ENCODE data around the gene HNF1B. TPM values are rescaled to one million over a fixed set of nuclear protein-coding genes. Genes with fewer than 3 reads are reported as not detected.
A peak's percentile ranks its signal among the peaks of the same experiment; 100 is the strongest.

Gene HNF1B
- total and polyA plus RNA-seq, 3 experiments from 2014 or later = 0.22 to 0.73 TPM; not detected in 1

GRCh38 chr17:37667039-37667438, 77.8 kb downstream of the HNF1B start:
- H3K36me3 Mint-ChIP-seq = no peaks in the 10 kb centered on the region

GRCh38 chr17:37664214-37664613, 80.6 kb downstream of the HNF1B start:
- Histone ChIP-seq H3K36me3 (ENCODE audit: insufficient read depth, low read length) (no peaks in the 10 kb centered on the region), H3K4me1 (ENCODE audit: insufficient read depth, low read length) (no peaks in the 10 kb centered on the region), H3K27me3 (ENCODE audit: insufficient read depth, low read length, poor library complexity, severe bottlenecking) (peaks cover 3% of the 10 kb centered on the region), H3K27ac (ENCODE audit: low read depth, low read length) (no peak overlapping the region), H3K9me3 (ENCODE audit: low read length) (no peaks in the 10 kb centered on the region), H3K4me3 (ENCODE audit: low read length) (no peak overlapping the region)
- H3K36me3 Mint-ChIP-seq = no peaks in the 10 kb centered on the region
- no peak overlapping the region for H3K4me3 Mint-ChIP-seq
- DNase-seq = no peak
- H3K27me3 Mint-ChIP-seq = peaks cover 7 to 9% of the 10 kb centered on the region in 2 donors
- no peak overlapping the region for H3K27ac Mint-ChIP-seq
- H3K4me1 Mint-ChIP-seq = no peaks in the 10 kb centered on the region
- no peaks in the 10 kb centered on the region for H3K9me3 Mint-ChIP-seq
- CTCF ChIA-PET = no interaction called here
- POLR2A ChIA-PET = no interaction called here

More at GRCh38 chr17:37667039-37667438, 77.8 kb downstream of the HNF1B start:
- Histone ChIP-seq H3K27ac (ENCODE audit: low read depth, low read length) (no peak overlapping the region), H3K9me3 (ENCODE audit: low read length) (no peaks in the 10 kb centered on the region), H3K27me3 (ENCODE audit: insufficient read depth, low read length, poor library complexity, severe bottlenecking) (peaks cover 3% of the 10 kb centered on the region), H3K4me1 (ENCODE audit: insufficient read depth, low read length) (no peaks in the 10 kb centered on the region), H3K36me3 (ENCODE audit: insufficient read depth, low read length) (no peaks in the 10 kb centered on the region), H3K4me3 (ENCODE audit: low read length) (no peak overlapping the region)
- Mint-ChIP-seq H3K27ac (peak overlapping the region in 1 of 8 donors; percentile 65), H3K4me3 (no peak overlapping the region), H3K27me3 (peaks cover 0 to 7% of the 10 kb centered on the region in 2 donors), H3K9me3 (no peaks in the 10 kb centered on the region), H3K4me1 (no peaks in the 10 kb centered on the region)
- CTCF ChIA-PET = no interaction called here
- POLR2A ChIA-PET = no interaction called here
- no peak for DNase-seq

- H3K27ac ChIP-seq (ENCODE audit: low read depth, low read length) = no peak overlapping the region
- peaks cover 7 to 9% of the 10 kb centered on the region in 2 donors for H3K27me3 Mint-ChIP-seq
- POLR2A ChIA-PET = no interaction called here
- H3K4me1 Mint-ChIP-seq = no peaks in the 10 kb centered on the region
- H3K27ac Mint-ChIP-seq = no peak overlapping the region
- CTCF ChIA-PET = no interaction called here
- H3K9me3 Mint-ChIP-seq = no peaks in the 10 kb centered on the region
- DNase-seq = no peak
- H3K36me3 Mint-ChIP-seq = no peaks in the 10 kb centered on the region
- peaks cover 3% of the 10 kb centered on the region for H3K27me3 ChIP-seq (ENCODE audit: insufficient read depth, low read length, poor library complexity, severe bottlenecking)
- no peaks in the 10 kb centered on the region for H3K9me3 ChIP-seq (ENCODE audit: low read length)
- H3K4me3 Mint-ChIP-seq = no peak overlapping the region
- no peak overlapping the region for H3K4me3 ChIP-seq (ENCODE audit: low read length)
- H3K4me1 ChIP-seq (ENCODE audit: insufficient read depth, low read length) = no peaks in the 10 kb centered on the region
- no peaks in the 10 kb centered on the region for H3K36me3 ChIP-seq (ENCODE audit: insufficient read depth, low read length)
These were observed 82.5 kb downstream of the HNF1B start for GRCh38 chr17:37662353-37662752.

DNA sequence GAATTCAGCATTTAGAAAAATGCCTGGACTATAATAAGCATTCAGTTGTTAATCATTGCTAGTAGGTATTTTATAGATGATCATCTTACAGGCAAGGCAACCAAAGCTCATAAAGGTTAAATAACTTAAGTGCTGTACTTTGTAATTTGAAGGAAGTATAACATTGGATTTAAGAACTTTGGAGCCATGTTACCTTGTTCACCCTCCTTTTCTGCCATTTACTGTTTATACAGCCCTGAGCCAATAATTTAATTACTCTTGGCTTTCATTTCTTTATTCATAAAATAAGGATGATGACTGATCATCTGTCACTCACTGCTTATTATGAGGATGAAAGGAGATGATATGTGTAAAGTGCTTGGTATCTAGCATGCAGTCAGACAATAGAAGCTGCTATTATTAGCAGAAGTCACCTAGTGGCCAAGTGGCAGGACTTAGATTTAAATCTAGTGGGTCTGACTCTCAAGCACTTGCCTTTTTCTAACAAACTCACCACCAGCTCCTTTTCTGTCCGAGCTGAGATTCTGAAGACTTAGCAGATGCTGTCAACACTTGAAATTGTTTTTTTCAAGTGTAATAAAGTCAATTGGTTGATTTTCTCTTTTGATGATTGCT, 83.4 kb downstream of the HNF1B start:
- Mint-ChIP-seq H3K4me1 (no peaks in the 10 kb centered on the region), H3K36me3 (no peaks in the 10 kb centered on the region), H3K4me3 (no peak overlapping the region), H3K9me3 (no peaks in the 10 kb centered on the region), H3K27me3 (peaks cover 7 to 9% of the 10 kb centered on the region in 2 donors), H3K27ac (no peak overlapping the region)
- Histone ChIP-seq H3K9me3 (ENCODE audit: low read length) (no peaks in the 10 kb centered on the region), H3K27ac (ENCODE audit: low read depth, low read length) (no peak overlapping the region), H3K36me3 (ENCODE audit: insufficient read depth, low read length) (no peaks in the 10 kb centered on the region), H3K4me3 (ENCODE audit: low read length) (no peak overlapping the region), H3K4me1 (ENCODE audit: insufficient read depth, low read length) (no peaks in the 10 kb centered on the region), H3K27me3 (ENCODE audit: insufficient read depth, low read length, poor library complexity, severe bottlenecking) (peaks cover 3% of the 10 kb centered on the region)
- DNase-seq = no peak
- CTCF ChIA-PET = no interaction called here
- POLR2A ChIA-PET = no interaction called here

- ChIA-PET POLR2A (no interaction called here), CTCF (no interaction called here)
- peaks cover 5 to 9% of the 10 kb centered on the region in 2 donors for H3K27me3 Mint-ChIP-seq
- H3K4me3 Mint-ChIP-seq = no peak overlapping the region
- no peaks in the 10 kb centered on the region for H3K36me3 ChIP-seq (ENCODE audit: insufficient read depth, low read length)
- H3K27me3 ChIP-seq (ENCODE audit: insufficient read depth, low read length, poor library complexity, severe bottlenecking) = peaks cover 3% of the 10 kb centered on the region
- H3K27ac ChIP-seq (ENCODE audit: low read depth, low read length) = no peak overlapping the region
- no peak overlapping the region for H3K4me3 ChIP-seq (ENCODE audit: low read length)
- no peak overlapping the region for H3K27ac Mint-ChIP-seq
- no peaks in the 10 kb centered on the region for H3K9me3 ChIP-seq (ENCODE audit: low read length)
- H3K4me1 ChIP-seq (ENCODE audit: insufficient read depth, low read length) = no peaks in the 10 kb centered on the region
- no peaks in the 10 kb centered on the region for H3K36me3 Mint-ChIP-seq
- no peaks in the 10 kb centered on the region for H3K4me1 Mint-ChIP-seq
- DNase-seq = no peak
- no peaks in the 10 kb centered on the region for H3K9me3 Mint-ChIP-seq
These were observed 84.9 kb downstream of the HNF1B start for GRCh38 chr17:37659925-37660324.

DNA sequence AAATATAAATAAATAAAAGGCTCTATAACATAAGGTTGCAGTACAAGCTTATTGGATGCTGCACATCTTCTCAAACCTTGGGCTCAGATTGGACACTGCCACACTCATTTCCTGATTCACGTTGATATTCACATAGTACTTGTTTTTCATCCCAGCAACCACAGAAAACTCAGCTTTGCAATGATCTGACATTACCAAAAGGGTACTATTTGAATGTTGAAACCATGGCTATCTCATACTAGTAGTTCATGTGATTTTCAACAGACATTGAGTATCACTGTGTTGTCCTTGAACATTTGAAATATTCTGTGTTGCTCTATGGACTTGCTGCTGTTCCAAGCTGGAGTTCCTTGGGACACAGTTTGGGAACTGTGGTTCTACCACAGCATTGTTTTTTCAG, 87.7 kb downstream of the HNF1B start:
- Mint-ChIP-seq H3K27me3 (peaks cover 9 to 17% of the 10 kb centered on the region in 2 donors), H3K9me3 (no peaks in the 10 kb centered on the region), H3K4me3 (no peak overlapping the region), H3K4me1 (no peaks in the 10 kb centered on the region), H3K27ac (no peak overlapping the region), H3K36me3 (no peaks in the 10 kb centered on the region)
- Histone ChIP-seq H3K4me1 (ENCODE audit: insufficient read depth, low read length) (no peaks in the 10 kb centered on the region), H3K9me3 (ENCODE audit: low read length) (no peaks in the 10 kb centered on the region), H3K27ac (ENCODE audit: low read depth, low read length) (no peak overlapping the region), H3K4me3 (ENCODE audit: low read length) (no peak overlapping the region), H3K27me3 (ENCODE audit: insufficient read depth, low read length, poor library complexity, severe bottlenecking) (peaks cover under 1% of the 10 kb centered on the region), H3K36me3 (ENCODE audit: insufficient read depth, low read length) (no peaks in the 10 kb centered on the region)
- DNase-seq = no peak
- ChIA-PET POLR2A (interaction anchor here (1.6 kb wide), 1 partner anchor 12 kb away, joined by 3 read pairs; no protein-coding TSS in a partner anchor), CTCF (no interaction called here)

GRCh38 chr17:37651849-37652248, 93.0 kb downstream of the HNF1B start:
- POLR2A ChIA-PET = no interaction called here
- peaks cover 20 to 54% of the 10 kb centered on the region in 2 donors for H3K27me3 Mint-ChIP-seq
- CTCF ChIA-PET = no interaction called here

GRCh38 chr17:37650419-37651003, 94.3 kb downstream of the HNF1B start:
- no peak overlapping the region for H3K4me3 Mint-ChIP-seq
- ChIA-PET CTCF (interaction anchor here (1.2 kb wide), 1 partner anchor 12 kb away, joined by 3 read pairs; no protein-coding TSS in a partner anchor), POLR2A (interaction anchor here (0.5 kb wide), 1 partner anchor 40 kb away, joined by 3 read pairs; no protein-coding TSS in a partner anchor)
- Histone ChIP-seq H3K27me3 (ENCODE audit: insufficient read depth, low read length, poor library complexity, severe bottlenecking) (peaks cover 5% of the 10 kb centered on the region), H3K4me3 (ENCODE audit: low read length) (no peak overlapping the region), H3K36me3 (ENCODE audit: insufficient read depth, low read length) (no peaks in the 10 kb centered on the region), H3K4me1 (ENCODE audit: insufficient read depth, low read length) (no peaks in the 10 kb centered on the region), H3K27ac (ENCODE audit: low read depth, low read length) (no peak overlapping the region), H3K9me3 (ENCODE audit: low read length) (no peaks in the 10 kb centered on the region)
- no peaks in the 10 kb centered on the region for H3K36me3 Mint-ChIP-seq
- H3K27me3 Mint-ChIP-seq = peaks cover 23 to 65% of the 10 kb centered on the region in 2 donors
- no peak for DNase-seq
- H3K9me3 Mint-ChIP-seq = no peaks in the 10 kb centered on the region
- H3K27ac Mint-ChIP-seq = no peak overlapping the region
- H3K4me1 Mint-ChIP-seq = no peaks in the 10 kb centered on the region

More at GRCh38 chr17:37651849-37652248, 93.0 kb downstream of the HNF1B start:
- Mint-ChIP-seq H3K36me3 (no peaks in the 10 kb centered on the region), H3K27ac (no peak overlapping the region), H3K9me3 (no peaks in the 10 kb centered on the region), H3K4me3 (no peak overlapping the region), H3K4me1 (no peaks in the 10 kb centered on the region)
- H3K4me1 ChIP-seq (ENCODE audit: insufficient read depth, low read length) = no peaks in the 10 kb centered on the region
- no peak overlapping the region for H3K27ac ChIP-seq (ENCODE audit: low read depth, low read length)
- no peaks in the 10 kb centered on the region for H3K9me3 ChIP-seq (ENCODE audit: low read length)
- H3K36me3 ChIP-seq (ENCODE audit: insufficient read depth, low read length) = no peaks in the 10 kb centered on the region
- H3K4me3 ChIP-seq (ENCODE audit: low read length) = no peak overlapping the region
- H3K27me3 ChIP-seq (ENCODE audit: insufficient read depth, low read length, poor library complexity, severe bottlenecking) = peaks cover 5% of the 10 kb centered on the region
- DNase-seq = no peak
